NCI-H128 (cell line): ENCODE results near the gene CRHR2.

Source experiments
- DNase-seq: peaks from one replicate; lab custom pipeline; 2025; ENCODE audit not compliant: unreplicated experiment; lab: John Stamatoyannopoulos, UW

The CRHR2 gene

DNA sequence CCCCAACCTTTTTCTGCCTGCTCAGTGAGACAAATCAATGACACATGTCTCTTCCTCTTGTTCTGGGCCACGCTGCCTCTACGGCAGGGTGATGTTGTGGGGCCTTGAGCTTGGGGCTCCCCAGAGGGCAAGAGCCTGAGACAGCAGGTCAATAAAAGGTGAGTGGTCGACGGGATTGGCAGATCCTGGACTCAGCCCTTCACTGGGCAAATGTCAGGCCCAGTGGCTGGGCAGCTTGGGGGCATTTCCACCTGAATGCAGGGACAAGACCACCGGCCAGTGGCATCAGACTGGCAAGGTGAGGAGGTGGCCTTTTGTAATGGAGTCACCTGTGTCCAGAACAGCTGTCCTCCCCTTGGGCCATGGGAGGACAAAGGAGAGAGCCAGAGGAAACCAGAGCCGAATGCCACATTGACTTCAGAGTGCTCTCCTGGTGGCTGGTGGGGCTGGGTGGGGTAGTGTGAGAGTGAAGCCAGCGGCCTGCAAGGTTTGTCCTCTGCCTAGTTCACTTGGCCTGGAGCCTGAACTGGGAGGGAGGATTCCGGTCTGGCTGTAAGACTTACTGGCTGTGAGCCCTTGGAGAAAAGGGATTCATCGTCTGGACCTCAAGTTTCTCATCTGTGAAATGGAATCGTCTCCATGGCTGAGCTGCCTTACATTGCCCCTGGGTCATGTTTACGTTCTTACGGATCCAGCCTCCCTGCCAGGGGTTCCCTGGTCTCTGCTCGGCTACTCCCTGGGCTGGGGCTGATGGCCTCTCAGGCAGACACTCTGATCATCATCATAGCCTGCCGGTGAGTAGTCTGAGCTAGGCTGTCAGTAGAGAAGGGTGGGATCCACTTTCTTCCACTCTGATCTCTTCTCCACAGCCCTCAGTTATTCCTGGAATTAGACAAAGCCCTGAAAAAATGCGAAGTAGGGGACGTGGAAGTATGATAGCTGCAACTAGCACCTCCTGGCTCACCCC is 25.4 kb upstream of the CRHR2 start:
- no peak for DNase-seq

DNA sequence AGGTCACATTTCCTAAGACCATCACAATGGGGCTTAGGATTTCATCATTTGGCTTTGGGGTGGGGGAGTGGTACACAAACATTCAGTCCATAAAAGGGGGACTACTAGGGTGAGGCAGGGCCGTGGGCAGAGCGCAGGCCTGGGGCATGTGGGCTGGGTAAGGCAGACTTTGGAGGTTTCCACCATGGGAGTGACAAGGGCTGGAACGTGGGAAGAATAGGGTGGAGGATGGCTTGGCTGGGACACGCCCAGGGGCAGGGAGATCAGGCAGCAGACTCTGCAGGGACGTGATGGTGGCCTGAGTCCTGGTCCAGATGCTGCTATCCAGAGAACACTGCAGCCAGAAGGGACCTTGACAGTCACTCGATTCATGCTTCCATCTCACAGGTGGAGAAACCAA is 24.7 kb upstream of the CRHR2 start:
- no peak for DNase-seq

DNA sequence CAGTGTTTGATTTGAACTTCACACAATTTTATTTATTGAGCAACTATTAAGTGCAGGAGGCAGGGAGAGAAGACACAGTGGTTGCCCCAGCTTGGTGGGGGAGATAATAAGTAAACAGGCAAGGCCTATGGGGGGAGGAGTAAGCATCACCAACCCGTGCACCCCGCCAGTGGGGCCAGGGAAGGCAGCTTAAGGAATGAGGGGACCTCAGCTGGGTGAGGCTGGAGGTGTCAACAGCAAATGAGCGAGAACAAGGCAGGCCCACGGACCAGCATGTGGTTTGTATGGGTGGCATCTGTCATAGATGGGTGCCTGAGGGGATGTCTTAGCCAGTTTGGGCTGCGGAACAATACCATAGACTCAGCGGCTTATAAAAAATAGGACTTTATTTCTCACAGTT is 24.1 kb upstream of the CRHR2 start:
- no peak for DNase-seq

DNA sequence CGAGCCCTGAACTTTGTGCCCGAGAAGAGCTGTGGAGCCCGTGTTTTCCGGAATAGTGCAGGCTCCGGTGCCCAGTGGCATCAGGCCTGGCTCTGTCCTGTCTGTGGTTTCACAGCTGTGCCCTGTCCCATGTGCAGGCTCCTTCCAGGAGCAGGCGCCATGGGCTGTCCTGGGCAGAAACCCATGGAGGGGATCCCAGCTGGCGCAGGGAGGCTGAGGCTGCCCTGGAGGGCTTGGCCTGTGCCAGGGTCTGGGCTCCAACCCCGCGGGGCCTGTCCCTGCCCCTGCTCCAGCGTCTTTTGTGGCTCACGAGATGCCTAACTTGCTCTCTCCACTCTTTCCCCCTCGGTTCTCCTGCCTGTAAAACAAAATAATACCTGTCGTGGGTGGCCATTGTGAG is 23.3 kb upstream of the CRHR2 start:
- DNase-seq = no peak

DNA sequence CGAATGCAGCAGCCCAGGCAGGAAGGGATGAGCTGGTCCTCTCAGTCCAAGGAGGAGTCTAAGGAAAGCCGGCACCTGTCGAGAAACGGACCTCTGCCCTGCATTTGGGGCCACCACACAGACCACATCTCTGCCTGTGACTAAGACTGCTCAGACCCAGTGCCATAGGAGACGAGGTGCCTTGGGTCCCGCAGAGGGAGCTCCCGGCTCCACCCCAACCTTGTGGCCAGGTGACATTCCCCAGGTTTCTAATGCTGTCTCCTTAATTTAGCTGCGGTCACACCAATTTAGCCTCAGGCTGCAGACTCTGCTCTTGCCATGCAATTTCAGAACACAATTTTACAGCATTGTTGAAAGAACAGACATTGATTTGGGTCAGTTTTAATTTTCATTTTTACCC is 22.8 kb upstream of the CRHR2 start:
- no peak for DNase-seq

DNA sequence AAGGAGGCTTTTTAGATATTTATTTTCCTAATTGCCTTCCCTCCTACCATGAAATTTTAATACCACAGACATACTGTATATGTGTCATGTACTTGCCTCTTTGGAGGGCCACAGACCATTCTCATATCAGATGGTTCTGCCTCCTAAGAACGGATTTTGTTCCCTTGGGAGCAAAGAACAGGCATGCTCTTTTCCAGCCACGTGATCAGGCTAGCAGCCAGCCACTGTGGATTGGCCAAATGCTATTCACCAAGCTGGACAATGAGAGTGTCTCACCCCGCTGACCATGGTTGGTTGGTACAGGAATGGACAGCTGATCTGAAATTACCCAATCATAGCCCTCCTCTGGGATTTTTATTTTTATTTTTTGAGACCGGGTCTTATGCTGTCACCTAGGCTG is 21.5 kb upstream of the CRHR2 start:
- DNase-seq = no peak

DNA sequence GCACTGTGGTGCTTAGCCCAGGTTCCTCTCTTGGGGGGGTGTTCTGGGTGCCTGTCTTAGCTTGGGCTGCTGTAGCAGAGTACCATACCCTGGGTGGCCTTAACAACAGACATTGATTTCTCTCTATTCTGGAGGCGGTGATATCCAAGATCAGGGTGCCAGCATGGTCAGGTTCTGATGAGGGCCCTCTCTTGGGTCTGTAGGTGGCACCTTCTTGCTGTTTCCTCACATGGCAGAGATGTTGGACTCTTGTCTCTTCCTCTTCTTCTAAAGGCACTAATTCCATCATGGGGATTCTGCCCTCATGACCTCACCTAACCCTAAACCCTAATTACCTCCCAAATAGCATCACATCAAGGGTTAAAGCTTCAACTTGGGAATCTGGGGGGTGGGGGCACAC is 19.9 kb upstream of the CRHR2 start:
- no peak for DNase-seq

DNA sequence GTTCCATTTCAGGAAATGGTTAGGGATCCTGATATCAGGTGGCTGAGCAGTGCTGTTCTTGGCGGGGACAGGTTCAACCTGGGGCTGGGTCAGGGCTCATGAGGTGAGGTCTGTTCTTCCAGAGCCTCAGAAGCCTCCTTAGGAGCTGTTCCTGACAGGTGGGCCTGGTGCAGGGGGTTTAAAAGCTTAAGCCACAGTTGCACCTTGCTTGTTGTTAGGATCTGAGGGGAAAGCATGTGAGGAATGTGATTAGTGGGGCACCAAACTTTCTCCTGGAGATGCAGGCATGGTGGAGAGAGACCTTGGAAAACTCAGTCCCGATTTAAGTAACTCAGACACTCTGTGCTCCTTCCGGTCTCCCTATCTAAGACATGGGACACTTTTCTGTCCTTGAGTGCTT is 18.7 kb upstream of the CRHR2 start:
- no peak for DNase-seq

DNA sequence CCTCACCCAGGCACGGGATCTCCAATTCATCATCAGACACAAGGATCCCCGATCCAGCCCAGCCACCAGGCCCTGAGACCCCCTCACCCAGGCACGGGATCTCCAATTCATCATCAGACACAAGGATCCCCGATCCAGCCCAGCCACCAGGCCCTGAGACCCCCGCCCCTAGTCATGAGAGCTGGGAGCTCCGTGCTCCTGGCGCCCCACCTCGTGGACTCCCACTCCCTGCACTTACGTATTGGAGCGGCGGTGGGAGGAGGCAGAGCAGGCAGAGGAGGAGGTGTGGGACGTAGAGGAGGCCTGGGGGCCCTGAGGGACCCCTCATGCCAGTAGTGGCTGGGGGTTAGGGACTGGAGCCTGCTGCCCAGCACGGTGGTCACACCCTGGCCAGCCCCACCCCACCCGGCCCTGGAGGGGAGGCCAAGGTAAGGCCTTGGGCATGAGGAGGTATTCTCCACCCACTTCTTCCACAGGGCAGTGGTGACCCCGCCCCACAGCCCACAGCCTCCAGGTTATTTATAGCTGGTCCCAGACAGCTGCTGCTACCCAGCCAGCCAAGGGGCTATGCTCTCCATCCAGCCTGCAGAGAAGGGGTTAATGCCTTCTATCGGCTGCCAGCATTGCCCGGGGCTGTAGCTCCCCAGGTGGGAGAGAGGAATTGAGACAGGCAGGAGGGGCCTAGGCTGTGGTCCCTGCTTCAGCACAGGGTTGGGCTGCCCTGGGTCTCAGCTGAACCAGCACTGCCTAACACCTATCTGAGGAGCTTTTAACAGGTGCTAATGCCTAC is 17.6 kb upstream of the CRHR2 start:
- DNase-seq = no peak

DNA sequence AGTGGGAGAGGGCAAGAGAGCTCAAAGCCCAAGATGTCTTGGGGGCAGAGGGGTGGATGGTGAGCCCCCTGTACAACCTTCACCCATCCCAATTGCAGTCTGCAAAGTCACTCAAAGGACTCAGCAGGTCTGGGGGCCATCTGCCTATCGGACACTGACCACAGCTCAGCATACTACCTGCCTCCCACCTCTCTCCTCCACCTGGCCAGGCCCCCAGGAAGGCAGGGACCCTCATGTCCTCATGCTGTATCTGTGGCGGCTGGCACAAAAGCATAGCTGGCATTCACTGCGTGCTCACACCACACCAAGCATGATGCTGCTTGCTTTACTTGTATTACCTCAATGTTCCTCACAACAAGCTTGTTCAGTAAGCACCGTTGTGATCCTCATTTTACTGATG is 16.2 kb upstream of the CRHR2 start:
- no peak for DNase-seq

DNA sequence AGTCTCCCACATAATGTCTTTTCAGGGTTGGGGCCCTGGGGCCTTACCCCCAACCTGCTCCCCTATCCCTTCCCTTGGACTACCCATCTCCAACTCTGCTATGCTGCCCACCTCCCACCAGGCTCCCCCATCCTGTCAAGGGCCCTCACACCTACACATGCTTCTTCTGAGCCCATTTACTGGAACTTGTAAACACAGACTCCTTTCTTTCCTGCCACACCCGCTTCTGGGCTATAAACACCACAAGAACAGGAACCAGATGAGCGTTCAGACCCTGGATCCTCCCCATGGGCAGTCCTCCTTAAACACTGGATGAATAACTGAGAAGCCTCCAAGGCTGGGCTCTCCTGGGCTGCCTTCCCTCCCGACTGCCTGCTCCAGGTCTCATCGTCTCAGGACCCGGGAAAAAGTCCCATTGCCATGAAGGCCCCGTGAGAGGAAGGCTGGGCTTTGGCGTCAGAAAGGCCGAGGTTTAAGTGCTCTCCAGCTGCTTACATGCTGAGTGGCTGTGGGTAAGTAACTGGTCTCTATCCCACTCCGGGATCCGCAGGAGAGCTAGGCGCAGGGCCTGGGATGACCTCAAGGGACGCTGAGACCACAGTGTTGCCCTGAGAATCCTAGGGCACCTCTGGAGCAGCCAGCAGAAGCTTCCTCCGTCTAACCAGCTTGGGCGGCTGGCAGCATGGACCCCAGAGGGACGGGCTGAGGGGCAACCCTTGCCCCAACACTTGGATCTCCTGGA is 15.6 kb upstream of the CRHR2 start:
- no peak for DNase-seq

DNA sequence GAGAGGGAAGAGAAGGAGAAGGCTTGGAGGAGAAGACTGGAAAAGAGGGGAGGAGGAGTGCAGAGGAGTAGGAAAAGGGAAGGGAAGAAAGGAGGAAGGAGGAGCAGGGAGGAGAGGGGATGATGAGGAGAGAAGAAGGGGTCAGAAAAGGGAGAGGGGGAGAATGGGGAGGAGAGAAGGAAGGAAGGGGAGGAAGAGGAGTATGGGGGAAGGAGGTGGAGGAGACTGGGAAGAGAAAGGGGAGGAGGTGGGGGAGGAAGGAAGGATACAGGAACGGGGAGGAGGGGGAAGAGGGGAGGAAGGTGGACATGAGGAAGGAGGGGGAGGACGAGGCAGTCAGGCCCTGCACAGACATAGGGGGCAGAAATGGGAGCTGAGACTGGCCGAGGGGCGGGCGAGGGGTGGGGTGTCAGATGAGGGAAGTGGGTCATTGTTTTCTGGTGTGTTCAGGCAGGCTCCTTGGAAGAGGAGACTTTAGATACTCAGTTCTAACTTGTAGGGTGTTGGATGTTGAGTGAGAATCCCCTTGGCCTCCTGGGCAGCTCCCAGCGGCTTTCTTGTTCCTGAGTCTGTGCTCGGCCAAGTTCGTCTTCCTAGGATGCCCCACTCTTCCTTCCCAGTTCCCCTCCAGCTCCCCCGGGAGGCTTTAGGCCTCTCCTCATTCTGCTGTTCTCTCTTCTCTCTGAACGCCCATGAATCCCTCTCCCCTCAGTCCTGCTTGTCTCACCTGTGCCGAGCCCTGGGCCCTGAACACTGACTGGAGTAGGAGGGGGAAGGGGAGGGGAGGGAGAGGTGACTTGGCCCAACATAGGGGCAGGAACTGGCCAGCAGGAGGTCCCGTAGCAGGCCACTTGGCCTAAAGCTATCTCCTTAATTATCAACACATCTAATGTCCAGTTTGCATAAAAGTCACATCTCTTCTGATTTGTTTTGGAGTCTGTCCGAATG is 12.8 kb upstream of the CRHR2 start:
- DNase-seq = no peak

DNA sequence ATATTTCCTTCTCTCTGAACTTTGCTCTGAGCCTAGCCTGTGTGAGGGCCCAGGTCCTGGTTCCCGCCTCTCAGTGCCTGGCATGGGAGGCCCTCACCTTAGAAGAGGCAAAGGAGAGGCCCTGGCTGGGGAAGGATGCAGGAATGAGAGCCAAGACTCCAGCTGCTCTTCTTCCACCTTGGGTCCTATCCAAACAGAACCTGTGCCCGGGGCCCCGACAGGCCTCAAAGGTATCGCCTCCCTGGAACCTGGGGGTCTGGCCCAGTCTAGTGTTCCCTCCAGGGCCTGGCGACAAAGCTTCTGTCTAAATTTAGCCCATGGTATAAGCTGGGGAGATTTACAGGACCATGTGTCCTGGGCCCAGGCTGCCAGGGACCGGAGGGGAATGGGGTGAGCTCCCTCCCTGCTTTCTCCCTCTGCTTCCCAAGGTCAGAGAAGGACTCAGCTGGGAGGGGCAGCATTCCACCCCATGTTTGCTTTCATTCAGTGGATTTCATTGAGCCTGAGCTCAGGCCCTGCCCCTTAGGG is 12.0 kb upstream of the CRHR2 start:
- DNase-seq = no peak

DNA sequence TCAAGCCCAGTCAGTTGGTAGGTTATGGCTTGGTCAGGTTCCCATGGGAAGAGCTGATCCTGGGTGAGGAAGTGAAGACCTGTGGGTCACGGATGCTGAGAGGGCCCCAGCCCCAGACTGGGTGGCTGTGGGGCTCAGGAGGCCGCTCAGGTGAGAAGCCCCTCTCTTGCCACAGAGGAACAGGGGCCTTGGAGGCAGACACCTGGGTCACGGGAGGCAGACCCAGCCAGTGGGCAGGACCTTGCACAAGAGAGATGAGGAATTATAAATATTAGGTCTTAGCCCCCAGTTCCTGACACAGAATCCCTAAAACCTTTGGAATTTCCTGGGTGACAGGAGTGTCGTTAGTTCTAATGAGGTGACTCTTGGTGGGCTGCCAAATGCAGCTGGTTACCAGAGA is 10.6 kb upstream of the CRHR2 start:
- DNase-seq = no peak

DNA sequence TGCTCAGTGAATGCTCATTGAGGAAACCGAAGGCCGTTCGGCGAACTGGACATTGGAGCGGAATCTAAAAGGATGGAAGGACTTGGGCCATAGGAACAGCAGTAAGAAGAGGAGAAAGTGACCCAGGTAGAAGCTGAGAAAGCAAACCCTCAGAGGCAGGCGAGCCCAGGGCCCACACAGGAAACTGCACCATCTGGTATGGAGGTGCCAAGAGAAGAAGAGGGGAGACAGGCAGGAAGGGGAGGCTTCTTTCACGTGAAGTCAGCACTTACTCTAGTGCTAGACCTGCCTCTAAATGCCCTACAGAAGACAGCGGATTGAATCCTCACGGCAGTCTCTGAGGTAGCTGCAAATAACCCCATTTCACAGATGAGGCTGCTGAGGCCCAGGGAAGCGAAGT is 10.2 kb upstream of the CRHR2 start:
- no peak for DNase-seq

DNA sequence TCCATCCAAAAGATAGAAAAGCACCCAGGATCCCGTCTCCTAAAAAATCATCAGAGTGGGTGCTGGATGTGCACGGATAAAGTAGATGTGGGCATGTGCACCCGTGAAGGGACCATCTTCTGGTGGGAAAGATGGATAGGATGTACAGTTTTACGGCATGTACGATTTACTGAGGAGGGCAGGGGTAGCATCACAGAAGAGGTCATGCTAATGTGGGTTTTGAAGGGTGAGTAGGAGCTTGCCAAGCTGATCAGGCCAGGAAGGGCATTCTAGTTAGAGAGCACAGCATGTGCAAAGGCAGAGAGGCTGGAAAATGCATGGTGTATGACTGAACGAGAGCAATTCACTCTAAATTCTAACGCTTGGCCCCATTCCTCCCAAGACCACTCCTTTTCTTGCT is 7.8 kb upstream of the CRHR2 start:
- no peak for DNase-seq

DNA sequence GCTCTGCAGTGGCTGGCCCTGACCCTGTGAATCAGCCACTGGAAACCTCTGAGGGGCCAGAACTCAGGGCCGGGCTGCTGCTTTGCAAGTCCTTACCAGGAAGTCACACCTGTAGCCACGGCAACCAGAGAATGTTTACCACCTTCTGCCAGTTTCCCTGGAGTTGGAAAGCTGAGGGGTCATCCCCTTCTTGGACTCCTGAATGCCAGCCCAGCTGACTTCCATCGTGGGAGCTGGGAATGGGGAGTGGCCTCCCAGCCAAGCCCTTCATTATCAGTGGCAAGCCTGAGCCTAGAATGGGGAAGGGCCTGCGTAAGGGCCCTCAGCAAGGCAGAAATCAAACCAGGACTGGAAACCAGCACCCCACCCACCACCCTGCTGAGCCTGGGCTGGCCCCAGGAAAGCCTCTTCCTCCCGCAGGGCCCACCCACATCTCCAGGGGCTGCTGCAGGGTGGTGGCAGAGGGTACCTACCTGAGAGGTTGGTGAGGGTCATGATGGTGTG is 6.5 kb upstream of the CRHR2 start:
- no peak for DNase-seq

DNA sequence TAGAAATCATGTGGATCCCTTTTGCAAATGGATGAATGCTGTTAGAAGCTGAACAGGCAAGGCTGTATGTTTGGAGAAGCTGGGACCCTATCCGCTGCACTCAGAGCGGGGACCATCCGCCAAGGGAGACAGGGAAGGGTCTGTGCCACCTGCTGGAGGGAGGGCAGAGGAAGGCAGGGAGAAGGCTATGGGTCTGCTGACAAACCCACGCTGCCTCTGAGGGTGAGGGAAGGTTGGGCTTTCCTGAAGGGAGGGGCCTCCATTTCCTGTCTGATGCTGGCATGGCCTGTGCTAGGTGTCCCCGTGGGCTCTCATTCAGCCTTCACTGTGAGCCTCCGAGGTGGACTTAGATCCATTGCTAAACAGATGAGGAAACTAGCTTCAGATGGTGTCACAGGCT is 5.3 kb upstream of the CRHR2 start:
- DNase-seq = no peak

DNA sequence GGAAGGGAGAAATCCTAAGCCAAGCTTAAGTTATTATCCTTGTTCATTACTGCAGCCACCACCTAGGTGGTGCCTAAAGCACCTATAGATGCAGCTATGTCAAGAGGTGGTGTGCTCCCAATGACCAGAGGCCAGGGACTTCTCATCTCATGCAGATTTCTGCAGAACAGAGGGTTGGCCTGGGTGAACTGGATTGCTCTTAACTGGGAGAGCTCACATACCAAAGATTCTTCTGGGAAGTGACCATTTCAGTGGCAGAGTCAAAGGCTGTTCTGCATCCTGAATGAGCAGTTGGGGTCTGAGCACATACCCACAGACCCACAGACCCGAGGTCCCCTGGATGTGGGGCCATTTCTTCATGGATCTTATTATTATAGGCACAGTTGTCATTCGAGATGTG is 2.1 kb upstream of the CRHR2 start:
- no peak for DNase-seq

DNA sequence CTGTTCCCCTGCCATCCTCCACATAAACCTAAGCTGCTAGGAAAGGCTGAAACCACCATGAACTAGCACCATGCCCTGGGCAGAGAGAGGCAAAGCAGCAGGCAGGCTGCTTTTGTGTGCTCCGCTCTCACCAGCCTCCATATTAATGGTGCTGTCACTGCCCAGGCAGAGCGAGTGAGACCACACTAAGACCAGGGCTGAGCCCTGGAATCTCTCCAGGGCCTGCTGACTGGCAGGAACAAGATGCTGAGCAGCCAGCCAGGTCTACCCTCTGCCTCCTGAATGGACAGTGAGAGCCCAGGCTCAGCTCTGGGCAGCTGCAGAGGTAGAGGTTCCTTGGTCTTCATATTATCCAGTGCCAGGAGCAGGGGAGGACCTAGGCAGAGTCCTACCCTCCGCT is 1.6 kb upstream of the CRHR2 start:
- DNase-seq = no peak
